Measurements from ENCODE around the gene RENBP.

The RENBP gene

GRCh38 chrX:153897899-153898298, 46.5 kb downstream of the RENBP start:
- CTCF ChIA-PET: no interaction called here
- POLR2A ChIA-PET: no interaction called here
- DNase-seq (ENCODE audit: low read depth, low spot score): no peak
- H3K4me3 ChIP-seq (ENCODE audit: low read depth, low read length): no peak overlapping the region
- TF ChIP-seq CTCF (IDR thresholded peaks at IDR 0.05; ENCODE audit: insufficient read depth, low read length, missing control alignments): no peak

GRCh38 chrX:153889123-153889522, 55.3 kb downstream of the RENBP start:
- no peak for TF ChIP-seq CTCF (IDR thresholded peaks at IDR 0.05; ENCODE audit: insufficient read depth, low read length, missing control alignments)
- ChIA-PET POLR2A (no interaction called here), CTCF (no interaction called here)
- no peak overlapping the region for H3K4me3 ChIP-seq (ENCODE audit: low read depth, low read length)
- no peak for DNase-seq (ENCODE audit: low read depth, low spot score)

DNA sequence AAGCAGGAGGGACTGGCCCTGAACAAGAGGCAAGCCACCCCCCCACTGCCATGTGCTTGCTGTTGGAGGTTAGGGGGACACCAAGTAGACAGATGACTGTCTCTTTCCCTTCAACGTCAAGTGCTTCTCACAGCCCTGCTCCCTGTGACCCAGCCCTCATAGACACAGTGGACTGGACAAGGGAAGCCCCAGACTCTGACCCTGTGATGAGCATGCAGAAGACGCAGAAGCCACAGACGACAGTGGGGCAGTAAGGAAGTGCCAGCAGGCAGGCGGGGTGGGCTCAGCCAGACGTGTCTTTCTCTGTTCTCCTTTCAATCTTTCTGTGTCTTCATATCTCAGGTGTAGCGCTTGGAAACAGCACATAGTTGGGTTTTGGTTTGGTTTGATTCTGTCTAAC, 56.1 kb downstream of the RENBP start:
- DNase-seq (ENCODE audit: low read depth, low spot score): no peak
- no peak for TF ChIP-seq CTCF (IDR thresholded peaks at IDR 0.05; ENCODE audit: insufficient read depth, low read length, missing control alignments)
- ChIA-PET CTCF (no interaction called here), POLR2A (no interaction called here)
- no peak overlapping the region for H3K4me3 ChIP-seq (ENCODE audit: low read depth, low read length)

DNA sequence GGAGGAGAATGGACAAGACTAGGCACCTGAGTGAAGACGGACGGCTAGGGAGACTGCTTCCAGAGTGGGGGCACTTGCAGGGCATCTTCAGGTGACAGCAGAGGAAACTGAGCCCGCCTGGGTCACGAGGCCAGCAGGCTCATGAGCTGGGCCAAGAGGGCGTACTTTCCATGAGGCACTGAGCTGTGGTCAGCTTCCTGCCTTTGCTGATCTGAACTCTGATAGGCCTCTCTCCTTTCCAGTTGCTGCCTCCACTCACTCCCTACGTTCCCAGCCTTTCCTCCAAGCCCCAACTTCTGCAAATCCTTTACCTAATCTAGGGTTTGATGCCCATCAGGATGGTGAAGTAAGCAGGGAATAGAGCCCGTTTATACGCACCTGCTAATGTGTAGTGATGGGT, 57.1 kb downstream of the RENBP start:
- POLR2A ChIA-PET: no interaction called here
- TF ChIP-seq CTCF (IDR thresholded peaks at IDR 0.05; ENCODE audit: insufficient read depth, low read length, missing control alignments): no peak

DNA sequence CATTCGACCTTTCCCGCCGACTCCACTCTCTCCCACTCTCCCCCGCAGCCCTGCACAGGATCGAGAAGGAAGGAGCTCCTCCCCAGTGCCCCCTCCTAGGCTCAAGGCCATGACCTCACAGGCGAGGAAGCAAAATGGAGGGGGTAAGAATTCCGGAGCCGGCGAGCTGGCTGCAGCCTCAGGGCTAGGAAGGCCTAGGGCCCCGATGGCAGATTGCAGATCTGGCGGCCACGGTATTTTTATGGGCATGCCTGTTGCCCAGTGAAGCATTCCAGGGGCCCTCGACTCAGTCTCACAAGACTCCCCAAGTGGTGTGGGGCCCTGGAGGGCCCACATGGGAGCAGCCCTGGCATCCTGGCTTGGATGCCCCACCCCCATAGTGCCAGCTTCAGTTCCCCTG, 57.5 kb downstream of the RENBP start:
- no peak for TF ChIP-seq CTCF (IDR thresholded peaks at IDR 0.05; ENCODE audit: insufficient read depth, low read length, missing control alignments)
- no peak overlapping the region for H3K4me3 ChIP-seq (ENCODE audit: low read depth, low read length)
- ChIA-PET CTCF (no interaction called here), POLR2A (no interaction called here)
- no peak for DNase-seq (ENCODE audit: low read depth, low spot score)

More for the DNA sequence above, 57.1 kb downstream of the RENBP start:
- H3K4me3 ChIP-seq (ENCODE audit: low read depth, low read length): no peak overlapping the region
- CTCF ChIA-PET: no interaction called here
- DNase-seq (ENCODE audit: low read depth, low spot score): no peak

DNA sequence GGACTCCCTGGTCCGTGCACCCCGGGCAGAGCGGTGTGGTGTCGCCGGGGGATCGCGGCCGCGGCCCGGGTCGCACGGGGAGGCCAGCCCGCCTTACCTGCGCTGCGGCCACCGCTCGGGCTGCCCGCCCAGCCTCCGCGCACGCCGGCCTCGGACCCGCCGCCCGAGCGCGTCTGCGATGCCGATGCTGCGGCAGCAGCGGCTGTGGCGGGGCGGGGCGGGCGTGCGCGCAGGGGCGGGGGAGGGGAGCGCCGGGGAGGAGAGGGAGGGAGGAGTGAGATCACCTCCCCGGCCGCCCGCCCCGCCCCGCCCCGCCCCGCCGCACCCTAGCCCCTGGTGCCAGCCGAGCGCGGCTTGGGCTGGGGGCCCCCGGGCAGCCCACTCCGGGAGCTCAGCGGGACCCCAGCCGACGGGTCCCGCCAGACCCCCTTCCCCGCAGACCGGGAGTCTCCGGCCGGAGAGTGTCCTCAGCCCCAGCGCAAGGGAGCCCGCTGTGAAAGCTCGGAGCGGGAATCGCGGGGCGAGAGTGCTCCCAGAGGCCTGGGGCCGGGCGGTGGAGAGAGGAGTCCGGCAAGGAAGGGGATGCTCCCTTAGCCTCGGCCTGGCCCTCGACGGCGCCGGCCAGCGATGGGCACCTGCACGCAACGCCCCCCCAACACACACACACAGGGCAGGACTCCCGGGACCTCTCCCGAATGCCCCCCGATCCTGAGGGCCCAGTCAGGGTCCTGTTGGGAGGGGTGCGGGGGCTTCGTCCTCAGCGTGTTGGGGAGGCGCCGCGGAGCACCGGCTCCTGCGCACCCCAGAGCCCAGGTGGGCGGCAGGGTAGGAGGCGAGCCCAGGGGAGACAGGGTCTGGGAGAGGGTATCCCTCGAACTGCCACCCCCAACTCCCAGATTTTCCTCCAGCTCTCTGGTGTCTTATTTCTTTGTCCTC, 58.2 kb downstream of the RENBP start, which contains the start of gene L1CAM:
Gene L1CAM (minus strand): TSS at position 206 of the 936 bp plus-strand sequence. CDS start 10,337 bp downstream, outside the sequence.
- ChIA-PET POLR2A (no interaction called here), CTCF (no interaction called here)
- no peak for DNase-seq (ENCODE audit: low read depth, low spot score)

More for the DNA sequence above, 58.2 kb downstream of the RENBP start, which contains the start of gene L1CAM:
- no peak for TF ChIP-seq CTCF (IDR thresholded peaks at IDR 0.05; ENCODE audit: insufficient read depth, low read length, missing control alignments)
- no peak within 1 kb of the TSS for H3K4me3 ChIP-seq (ENCODE audit: low read depth, low read length)

Measured in AG04449 (cell line).